Measurements from ENCODE around the gene RAB11B.
"Not testable (repeated sequence)": the region's sequence is repeated elsewhere in the genome, so short reads cannot be mapped to it uniquely, and the experiment has no call there.

RAB11B gene

DNA sequence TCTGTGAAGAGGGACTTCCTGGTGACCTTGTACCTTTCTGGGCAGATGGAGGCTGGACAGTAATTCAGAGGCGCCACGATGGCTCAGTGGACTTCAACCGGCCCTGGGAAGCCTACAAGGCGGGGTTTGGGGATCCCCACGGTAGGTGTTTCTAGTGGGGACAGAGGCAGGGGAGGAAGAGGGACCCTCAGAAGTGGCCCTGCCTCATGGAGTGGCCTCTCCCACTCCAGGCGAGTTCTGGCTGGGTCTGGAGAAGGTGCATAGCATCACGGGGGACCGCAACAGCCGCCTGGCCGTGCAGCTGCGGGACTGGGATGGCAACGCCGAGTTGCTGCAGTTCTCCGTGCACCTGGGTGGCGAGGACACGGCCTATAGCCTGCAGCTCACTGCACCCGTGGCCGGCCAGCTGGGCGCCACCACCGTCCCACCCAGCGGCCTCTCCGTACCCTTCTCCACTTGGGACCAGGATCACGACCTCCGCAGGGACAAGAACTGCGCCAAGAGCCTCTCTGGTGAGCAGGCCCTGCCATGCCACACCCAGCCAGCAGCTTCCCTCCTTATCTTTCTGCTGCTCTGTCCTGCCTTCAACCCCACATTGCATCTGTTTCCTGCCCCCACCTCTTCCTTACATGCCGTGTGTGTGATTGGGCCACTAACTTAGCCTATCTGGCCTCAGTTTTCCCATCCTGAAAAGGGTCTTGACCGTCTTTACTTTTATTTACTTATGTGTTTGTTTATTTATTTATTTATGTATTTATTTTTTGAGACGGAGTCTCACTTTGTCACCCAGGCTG, 19.0 kb upstream of the RAB11B start:
- DNase-seq: no peak

GRCh38 chr19:8373867-8374813, 16.0 kb upstream of the RAB11B start:
- no peak for DNase-seq

- DNase-seq: not testable (repeated sequence)
Observed at GRCh38 chr19:8375766-8376165, 14.4 kb upstream of the RAB11B start.

DNA sequence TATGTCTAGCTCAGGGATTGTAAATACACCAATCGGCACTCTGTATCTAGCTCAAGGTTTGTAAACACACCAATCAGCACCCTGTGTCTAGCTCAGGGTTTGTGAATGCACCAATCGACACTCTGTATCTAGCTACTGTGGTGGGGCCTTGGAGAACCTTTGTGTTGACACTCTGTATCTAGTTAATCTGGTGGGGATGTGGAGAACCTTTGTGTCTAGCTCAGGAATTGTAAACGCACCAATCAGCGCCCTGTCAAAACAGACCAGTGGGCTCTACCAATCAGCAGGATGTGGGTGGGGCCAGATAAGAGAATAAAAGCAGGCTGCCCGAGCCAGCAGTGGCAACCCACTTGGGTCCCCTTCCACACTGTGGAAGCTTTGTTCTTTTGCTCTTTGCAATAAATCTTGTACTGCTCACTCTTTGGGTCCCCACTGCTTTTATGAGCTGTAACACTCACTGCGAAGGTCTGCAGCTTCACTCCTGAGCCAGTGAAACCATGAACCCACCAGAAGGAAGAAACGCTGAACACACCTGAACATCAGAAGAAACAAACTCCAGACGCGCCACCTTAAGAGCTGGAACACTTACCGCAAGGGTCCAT, 13.7 kb upstream of the RAB11B start:
- DNase-seq: not testable (repeated sequence)

DNA sequence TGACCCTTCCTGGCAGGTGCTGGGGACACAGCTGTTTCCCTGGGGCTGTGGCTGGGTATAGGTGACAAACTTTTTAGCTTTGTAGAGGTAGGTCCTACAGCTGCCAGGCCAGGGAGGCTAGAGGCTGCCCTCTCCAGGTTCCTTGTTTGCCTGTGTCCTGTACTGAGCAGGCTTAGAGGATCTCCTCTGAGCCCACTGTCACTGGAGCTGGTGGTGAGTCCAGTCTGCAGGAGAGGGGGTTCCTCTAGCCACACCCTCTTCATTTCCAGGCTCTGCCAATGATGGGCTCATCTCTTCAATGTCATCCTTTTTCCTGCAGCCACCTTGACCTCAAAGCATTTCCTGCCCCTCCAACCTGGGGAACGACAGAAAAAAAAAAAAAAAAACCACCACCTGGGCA, 12.6 kb upstream of the RAB11B start:
- DNase-seq: no peak

DNA sequence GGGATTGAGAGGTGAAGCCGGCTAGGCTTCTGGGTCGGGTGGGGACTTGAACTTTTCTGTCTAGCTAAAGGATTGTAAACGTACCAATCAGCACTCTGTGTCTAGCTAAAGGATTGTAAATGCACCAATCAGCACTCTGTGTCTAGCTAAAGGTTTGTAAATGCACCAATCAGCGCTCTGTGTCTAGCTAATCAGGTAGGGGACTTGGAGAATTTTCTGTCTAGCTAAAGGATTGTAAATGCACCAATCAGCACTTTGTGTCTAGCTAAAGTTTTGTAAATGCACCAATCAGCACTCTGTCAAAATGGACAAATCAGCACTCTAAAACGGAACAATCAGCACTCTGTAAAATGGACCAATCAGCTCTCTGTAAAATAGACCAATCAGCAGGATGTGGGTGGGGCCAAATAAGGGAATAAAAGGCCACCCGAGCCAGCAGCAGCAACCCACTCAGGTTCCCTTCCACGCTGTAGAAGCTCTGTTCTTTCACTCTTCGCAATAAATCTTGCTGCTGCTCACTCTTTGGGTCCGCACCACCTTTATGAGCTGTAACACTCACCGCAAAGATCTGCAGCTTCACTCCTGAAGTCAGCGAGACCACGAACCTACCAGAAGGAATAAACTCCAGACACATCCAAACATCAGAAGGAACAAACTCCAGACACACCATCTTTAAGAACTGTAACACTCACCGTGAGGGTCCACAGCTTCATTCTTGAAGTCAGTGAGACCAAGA, 10.8 kb upstream of the RAB11B start:
- DNase-seq: not testable (repeated sequence)

- DNase-seq: not testable (repeated sequence)
Observed at GRCh38 chr19:8384569-8384968, 5.6 kb upstream of the RAB11B start.

- not testable (repeated sequence) for DNase-seq
Observed at GRCh38 chr19:8385103-8385502, 5.1 kb upstream of the RAB11B start.

DNA sequence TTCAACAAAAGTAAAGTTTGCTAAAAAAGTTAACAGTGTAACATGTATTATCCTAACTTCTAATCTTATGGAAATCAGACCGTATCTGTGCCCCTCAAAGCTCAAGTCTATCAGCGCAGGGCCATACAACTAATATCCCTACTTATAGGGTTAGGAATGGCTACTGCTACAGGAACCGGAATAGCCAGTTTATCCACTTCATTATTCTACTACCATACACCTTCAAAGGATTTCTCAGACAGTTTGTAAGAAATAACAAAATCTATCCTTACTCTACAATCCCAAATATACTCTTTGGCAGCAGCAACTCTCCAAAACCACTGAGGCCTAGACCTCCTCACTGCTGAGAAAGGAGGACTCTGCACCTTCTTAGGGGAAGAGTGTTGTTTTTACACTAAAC, 4.6 kb upstream of the RAB11B start:
- DNase-seq: not testable (repeated sequence)

DNA sequence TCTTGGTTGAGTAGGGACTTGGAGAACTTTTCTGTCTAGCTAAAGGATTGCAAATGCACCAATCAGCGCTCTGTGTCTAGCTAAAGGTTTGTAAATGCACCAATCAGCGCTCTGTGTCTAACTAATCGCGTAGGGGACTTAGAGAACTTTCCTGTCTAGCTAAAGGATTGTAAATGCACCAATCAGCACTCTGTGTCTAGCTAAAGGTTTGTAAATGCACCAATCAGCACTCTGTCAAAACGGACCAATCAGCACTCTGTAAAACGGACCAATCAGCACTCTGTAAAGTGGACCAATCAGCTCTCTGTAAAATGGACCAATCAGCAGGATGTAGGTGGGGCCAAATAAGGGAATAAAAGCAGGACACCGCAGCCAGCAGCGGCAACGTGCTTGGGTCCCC, 3.7 kb upstream of the RAB11B start:
- DNase-seq: not testable (repeated sequence)

DNA sequence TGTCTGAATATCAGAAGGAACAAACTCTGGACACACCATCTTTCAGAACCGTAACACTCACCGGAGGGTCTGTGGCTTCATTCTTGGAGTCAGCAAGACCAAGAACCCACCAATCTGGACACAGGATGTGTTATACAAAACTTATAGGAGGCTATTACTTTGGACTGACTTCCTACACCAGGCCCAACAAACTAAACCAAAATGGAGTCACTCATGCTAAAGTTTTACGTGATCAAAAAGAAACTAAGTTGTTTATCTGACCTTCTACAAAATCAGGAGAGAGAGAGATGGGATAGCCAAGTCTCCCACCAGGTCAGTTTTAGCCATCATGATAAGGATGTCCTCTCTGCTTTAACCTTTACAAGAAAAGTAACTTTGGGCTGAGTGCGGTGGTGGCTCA, 3.2 kb upstream of the RAB11B start:
- no peak for DNase-seq

DNA sequence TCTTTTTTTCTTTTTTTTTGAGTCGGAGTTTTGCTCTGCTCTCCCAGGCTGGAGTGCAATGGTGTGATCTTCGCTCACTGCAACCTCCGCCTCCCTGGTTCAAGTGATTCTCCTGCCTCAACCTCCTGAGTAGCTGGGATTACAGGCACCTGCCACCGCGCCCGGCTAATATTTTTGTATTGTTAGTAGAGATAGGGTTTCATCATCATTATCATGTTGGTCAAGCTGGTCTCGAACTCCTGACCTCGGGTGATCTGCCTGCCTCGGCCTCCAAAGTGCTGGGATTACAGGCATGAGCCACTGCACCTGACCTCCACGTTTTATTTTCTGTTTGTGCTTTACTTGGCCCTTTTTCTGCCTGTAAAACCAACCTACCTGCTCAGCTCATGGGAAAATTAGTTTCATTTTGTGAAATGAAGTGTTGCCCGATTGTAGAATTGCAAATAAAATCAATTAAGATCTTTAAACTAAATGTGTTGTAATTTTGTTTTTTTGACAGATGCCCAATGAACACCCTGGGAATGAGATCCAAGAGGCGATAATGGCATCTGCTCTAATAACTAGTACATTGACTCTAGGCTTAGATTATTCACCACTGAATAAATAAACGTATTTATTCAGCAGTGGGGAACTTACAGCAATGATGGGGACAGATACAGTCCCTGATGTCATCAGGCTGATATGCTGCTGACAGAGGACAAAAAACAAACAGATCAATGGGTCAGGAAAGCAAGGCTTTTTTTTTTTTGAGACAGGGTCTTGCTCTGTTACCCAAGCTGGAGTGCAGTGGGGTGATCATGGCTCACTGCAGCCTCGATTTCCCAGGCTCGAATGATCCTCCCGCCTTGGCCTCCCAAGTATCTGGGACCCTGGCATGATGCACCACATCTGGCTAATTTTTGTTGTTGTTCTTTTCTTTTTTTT, 2.2 kb upstream of the RAB11B start:
- DNase-seq: no peak

DNA sequence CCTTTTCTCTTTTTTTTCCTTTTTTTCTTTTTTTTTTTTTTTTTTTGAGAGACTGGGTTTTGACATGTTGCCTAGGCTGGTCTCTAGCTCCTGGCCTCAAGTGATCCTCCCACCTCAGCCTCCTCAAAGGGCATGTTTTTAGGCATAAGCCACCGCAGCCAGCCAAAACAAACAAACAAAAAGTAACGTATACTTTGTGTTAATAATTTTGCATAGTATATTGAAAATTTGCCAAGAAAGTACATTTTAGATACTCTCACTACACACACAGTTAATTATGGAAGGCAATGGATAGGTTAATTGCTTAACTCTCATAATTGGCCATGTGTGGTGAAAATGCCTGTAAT, 1.6 kb upstream of the RAB11B start:
- no peak for DNase-seq

DNA sequence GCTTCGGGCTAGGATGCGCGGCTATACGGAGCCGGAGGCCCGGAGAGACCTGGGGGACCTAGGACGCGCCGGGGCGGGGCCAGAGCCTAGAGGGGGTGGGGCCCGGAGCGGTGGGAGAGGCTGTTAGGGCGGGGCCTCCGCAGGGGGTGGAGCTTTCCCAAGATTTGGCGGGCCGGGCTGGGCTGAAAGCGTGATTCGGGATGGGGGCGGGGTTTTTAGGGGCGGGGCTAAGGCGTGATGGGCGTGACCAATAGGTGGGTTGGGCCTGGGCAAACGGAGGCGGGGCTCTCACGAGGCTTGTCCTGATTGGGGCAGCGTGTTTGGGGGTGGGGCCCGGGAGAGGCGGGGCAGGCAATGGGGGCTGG, 439 bp downstream of the RAB11B start:
- DNase-seq: peak; percentile 81 to 94 (median 90)

GRCh38 chr19:8391198-8392016, 1.2 kb downstream of the RAB11B start:
- peak in 1 of 6 experiments; percentile 22 for DNase-seq

DNA sequence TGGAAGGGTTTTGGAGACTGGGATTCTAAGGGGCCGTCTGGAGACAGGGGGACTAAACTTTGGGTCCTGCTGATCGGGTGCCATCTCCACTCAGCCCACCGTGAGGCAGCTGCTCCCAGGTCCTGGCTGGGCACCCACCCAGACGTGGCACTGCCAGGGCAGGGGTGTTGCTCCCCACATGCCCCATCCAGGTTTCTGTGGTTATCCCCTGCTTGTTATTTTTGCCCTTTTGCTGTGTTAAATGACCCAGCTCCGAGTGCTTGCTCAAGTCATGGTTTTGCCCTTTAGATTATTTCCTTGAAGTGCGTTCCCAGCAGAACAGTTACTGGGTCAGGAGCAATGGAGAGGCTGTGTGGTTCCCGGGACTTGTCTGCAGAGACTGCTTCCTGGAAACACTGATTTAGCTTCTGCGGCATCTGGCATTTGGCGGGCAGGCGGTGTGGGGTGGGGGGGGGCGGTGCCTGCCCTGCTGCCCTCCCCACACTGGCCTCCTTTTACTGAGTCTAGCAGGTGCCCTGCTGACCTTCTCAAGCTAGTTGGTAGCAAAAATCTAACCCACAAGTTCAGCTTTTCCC, 1.9 kb downstream of the RAB11B start:
- peak in 1 of 6 experiments; percentile 5 for DNase-seq

DNA sequence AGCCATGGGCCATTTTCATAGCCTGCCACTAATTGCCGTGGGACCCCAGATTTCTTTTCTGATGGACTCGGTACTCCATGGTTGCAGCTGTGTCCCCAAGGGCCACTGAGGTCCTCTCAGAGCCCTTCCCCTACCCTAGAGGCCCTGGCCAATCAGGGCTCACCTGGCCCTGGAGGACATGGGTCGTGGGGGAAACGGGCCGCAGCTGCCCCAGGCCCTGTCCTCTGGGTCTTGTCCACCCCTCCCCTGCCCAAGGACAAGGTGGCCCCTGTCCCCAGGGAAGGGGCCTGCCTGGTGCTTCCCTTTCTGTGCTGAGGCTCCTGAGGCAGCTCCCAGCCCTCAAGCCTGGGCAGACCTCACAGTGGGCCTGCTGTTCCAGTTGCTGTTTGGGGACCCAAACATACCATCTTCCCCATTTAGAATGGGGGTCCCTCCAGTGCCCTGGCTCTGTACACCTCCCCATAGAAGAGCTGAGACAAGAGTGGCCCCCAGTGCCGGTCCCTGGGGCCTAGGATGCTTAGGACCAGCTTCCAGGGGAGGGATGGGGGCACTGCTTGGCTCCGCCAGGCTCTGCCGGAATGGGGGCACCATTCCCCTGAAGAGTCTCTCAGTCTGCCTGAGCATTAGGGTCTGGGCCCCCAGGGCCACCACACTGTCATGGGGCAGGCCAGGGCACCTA, 3.2 kb downstream of the RAB11B start:
- DNase-seq: no peak

DNA sequence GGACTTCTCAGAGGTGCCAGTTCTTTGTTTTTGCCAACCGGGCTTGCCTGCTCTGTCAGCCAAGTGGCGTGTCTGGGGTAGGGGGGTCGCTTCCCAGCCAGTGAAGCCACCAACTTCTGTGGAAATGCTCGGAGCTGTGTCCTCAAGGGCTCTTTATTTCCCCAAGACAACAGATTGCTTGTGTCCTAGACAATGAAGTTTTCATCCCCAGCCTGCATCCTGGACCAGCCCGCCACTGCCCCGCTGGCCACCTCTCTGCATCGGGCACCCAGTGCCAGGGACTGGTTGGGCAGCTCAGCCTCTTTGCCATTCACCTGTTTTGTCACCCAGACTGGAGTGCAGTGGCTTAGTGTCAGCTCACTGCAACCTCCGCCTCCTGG, 3.7 kb downstream of the RAB11B start:
- DNase-seq: no peak

GRCh38 chr19:8395621-8396082, 5.5 kb downstream of the RAB11B start:
- no peak for DNase-seq

DNA sequence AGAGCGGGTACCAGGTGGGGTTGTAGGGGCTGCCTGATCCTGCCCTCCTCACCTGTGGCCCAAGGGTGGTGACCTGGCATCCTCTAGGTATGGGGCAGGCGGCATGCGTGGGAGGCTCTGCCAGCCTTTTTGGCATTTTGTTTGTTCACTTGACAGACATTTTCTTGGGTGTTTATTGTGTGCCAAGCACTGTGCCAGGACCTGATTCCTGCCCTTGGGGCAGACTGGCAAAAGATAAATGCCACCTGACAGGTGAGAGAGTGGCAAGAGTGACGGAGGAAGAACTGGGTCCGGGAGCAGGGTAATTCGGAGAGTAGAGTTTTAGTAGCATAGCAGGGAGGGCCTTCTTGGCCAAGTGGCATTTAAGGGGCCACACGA, 6.0 kb downstream of the RAB11B start:
- no peak for DNase-seq

All from stimulated activated naive CD4-positive, alpha-beta T cell (primary cell).